Measurements from ENCODE around the gene HYCC1.

DNA sequence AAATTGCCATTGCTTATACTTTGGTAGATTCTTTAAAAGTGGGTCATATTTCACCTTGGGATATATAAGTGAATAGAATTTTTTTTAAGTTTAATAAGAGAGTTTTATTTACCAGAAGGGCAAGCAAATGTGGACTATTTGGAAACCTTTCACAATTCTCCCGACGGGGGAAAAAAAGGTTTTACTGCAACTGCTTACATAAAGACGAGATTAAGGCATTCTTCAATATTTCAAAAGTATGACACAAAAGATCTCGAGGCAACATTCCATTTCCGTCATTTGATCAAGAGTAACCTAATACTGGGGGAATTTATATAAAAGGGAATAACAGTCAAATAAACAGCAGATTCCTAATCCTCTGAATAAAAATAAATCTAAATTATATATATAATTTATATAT lies 28.5 kb downstream of the HYCC1 start:
- no peak for TF ChIP-seq POLR2A (IDR thresholded peaks at IDR 0.05)
- TF ChIP-seq, protein P1, sequence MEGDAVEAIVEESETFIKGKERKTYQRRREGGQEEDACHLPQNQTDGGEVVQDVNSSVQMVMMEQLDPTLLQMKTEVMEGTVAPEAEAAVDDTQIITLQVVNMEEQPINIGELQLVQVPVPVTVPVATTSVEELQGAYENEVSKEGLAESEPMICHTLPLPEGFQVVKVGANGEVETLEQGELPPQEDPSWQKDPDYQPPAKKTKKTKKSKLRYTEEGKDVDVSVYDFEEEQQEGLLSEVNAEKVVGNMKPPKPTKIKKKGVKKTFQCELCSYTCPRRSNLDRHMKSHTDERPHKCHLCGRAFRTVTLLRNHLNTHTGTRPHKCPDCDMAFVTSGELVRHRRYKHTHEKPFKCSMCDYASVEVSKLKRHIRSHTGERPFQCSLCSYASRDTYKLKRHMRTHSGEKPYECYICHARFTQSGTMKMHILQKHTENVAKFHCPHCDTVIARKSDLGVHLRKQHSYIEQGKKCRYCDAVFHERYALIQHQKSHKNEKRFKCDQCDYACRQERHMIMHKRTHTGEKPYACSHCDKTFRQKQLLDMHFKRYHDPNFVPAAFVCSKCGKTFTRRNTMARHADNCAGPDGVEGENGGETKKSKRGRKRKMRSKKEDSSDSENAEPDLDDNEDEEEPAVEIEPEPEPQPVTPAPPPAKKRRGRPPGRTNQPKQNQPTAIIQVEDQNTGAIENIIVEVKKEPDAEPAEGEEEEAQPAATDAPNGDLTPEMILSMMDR (IDR thresholded peaks at IDR 0.05) = no peak

Measured in lower leg skin (tissue), 3 donors.